H1 (cell line): ENCODE results near the gene TGFBR2. TPM values are rescaled to one million over a fixed set of nuclear protein-coding genes. Genes with fewer than 3 reads are reported as not detected.

Experiments used
- CTCF ChIA-PET: fragments of 300-600 bp; sonication (Branson Sonifier 250); formaldehyde crosslinking; loops from one replicate; lab custom pipeline; 2021; ENCODE audit not compliant: partially characterized antibody; lab: Charles Lee
- POLR2A ChIA-PET: fragments of 300-600 bp; sonication (Branson Sonifier 250); formaldehyde crosslinking; loops from one replicate; lab custom pipeline; 2021; ENCODE audit warnings: inconsistent platforms; ENCODE audit not compliant: partially characterized antibody; lab: Charles Lee
- DNase-seq, 2 experiments: peaks; one replicate each; pipeline versions ENCODE4 v3.0.0 to v3.0.0-alpha.2; 2010 to 2022; ENCODE audit warnings: low spot score in 2 of 2, low read depth in 1 of 2, mixed read lengths in 1 of 2
- FAIRE-seq: peaks from 2 replicates; lab custom pipeline; 2011; peaks lifted over from hg19 to GRCh38; lab: Jason Lieb, UNC
- H2AFZ ChIP-seq: 2 replicates; pipeline ENCODE4 v1.8.1; 2012; ENCODE audit warnings: low read length, inconsistent platforms
- H2AK5ac ChIP-seq: 2 replicates; pipeline ENCODE4 v1.6.1; 2013; ENCODE audit warnings: low read depth, low read length
- H2BK120ac ChIP-seq: replicated peaks from 2 replicates; pipeline ENCODE3; 2013; ENCODE audit warnings: low read depth, low read length, inconsistent platforms
- H2BK12ac ChIP-seq: 2 replicates; pipeline ENCODE4 v1.6.1; 2013; ENCODE audit warnings: low read depth, low read length
- H2BK15ac ChIP-seq: 2 replicates; pipeline ENCODE4 v1.6.1; 2013; ENCODE audit warnings: low read length
- H2BK20ac ChIP-seq: 2 replicates; pipeline ENCODE4 v1.6.1; 2013; ENCODE audit warnings: low read length
- H2BK5ac ChIP-seq: 2 replicates; pipeline ENCODE4 v1.6.1; 2013; ENCODE audit warnings: low read depth, low read length
- H3K14ac ChIP-seq: 2 replicates; pipeline ENCODE4 v1.6.1; 2013; ENCODE audit warnings: inconsistent platforms; ENCODE audit not compliant: insufficient read length
- H3K18ac ChIP-seq: 2 replicates; pipeline ENCODE4 v1.6.1; 2013; ENCODE audit warnings: low read length; ENCODE audit errors: extremely low read depth
- H3K23ac ChIP-seq: 2 replicates; pipeline ENCODE4 v1.6.1; 2013; ENCODE audit warnings: inconsistent platforms; ENCODE audit not compliant: insufficient read length
- H3K23me2 ChIP-seq: 2 replicates; pipeline ENCODE4 v1.6.1; 2013; ENCODE audit warnings: low read depth, low read length
- H3K27ac ChIP-seq: 2 replicates; pipeline ENCODE4 v1.6.1; 2011; ENCODE audit warnings: low read depth, low read length, inconsistent platforms
- H3K27me3 ChIP-seq, 4 experiments: replicated peaks in 1 of 4; 1 replicate in 1 of 4; 2 replicates in 3 of 4; pipeline versions ENCODE4 v1.6.1 to v1.8.1; 2011 to 2013; ENCODE audit warnings: low read length in 3 of 4, mild to moderate bottlenecking in 3 of 4, inconsistent platforms in 2 of 4, mixed read lengths in 2 of 4, moderate library complexity in 1 of 4; ENCODE audit not compliant: control insufficient read depth in 3 of 4, insufficient read depth in 3 of 4; ENCODE audit errors: extremely low read depth in 1 of 4
- H3K36me3 ChIP-seq, 4 experiments: 2 replicates each; pipeline versions ENCODE4 v1.6.1 to v1.8.1; 2011 to 2013; ENCODE audit warnings: mild to moderate bottlenecking in 4 of 4, low read length in 3 of 4, moderate library complexity in 2 of 4, control low read depth in 1 of 4, inconsistent platforms in 1 of 4; ENCODE audit not compliant: insufficient read depth in 4 of 4, control insufficient read depth in 2 of 4
- H3K4ac ChIP-seq: replicated peaks from 2 replicates; pipeline ENCODE3; 2013; ENCODE audit warnings: low read length, low read depth, mixed read lengths, inconsistent platforms; ENCODE audit not compliant: insufficient read length
- H3K4me1 ChIP-seq, 4 experiments: replicated peaks in 1 of 4; 1 replicate in 1 of 4; 2 replicates in 3 of 4; pipeline versions ENCODE4 v1.6.1 to v1.8.1; 2011 to 2013; ENCODE audit warnings: low read length in 3 of 4, inconsistent platforms in 2 of 4, mixed read lengths in 1 of 4; ENCODE audit not compliant: insufficient read depth in 4 of 4, control insufficient read depth in 3 of 4
- H3K4me2 ChIP-seq, 2 experiments: 2 replicates each; pipeline versions ENCODE4 v1.6.1 to v1.8.1; 2011 to 2013; ENCODE audit warnings: low read depth in 2 of 2, low read length in 2 of 2, control low read depth in 1 of 2, inconsistent platforms in 1 of 2, mild to moderate bottlenecking in 1 of 2; ENCODE audit not compliant: insufficient read depth in 1 of 2
- H3K4me3 ChIP-seq, 4 experiments: fragments of 200-600, 300-600 bp in 1 of 4; sonication (generic), shearing (Covaris generic), sonication (Bioruptor Twin) in 1 of 4; 2 replicates each; pipeline versions ENCODE4 v1.5.1 to v1.8.1; 2011 to 2016; ENCODE audit warnings: low read length in 4 of 4, low read depth in 3 of 4, control low read depth in 2 of 4, inconsistent platforms in 2 of 4, mild to moderate bottlenecking in 2 of 4, mixed read lengths in 1 of 4, moderate library complexity in 1 of 4; ENCODE audit not compliant: insufficient read depth in 2 of 4; ENCODE audit errors: extremely low read depth in 1 of 4
- H3K56ac ChIP-seq: replicated peaks from 2 replicates; pipeline ENCODE3; 2013; ENCODE audit warnings: low read depth, mild to moderate bottlenecking, mixed read lengths, low read length, inconsistent platforms; ENCODE audit not compliant: insufficient read length
- H3K79me1 ChIP-seq: 2 replicates; pipeline ENCODE4 v1.6.1; 2013; ENCODE audit warnings: low read depth, low read length, control low read depth
- H3K79me2 ChIP-seq, 2 experiments: 2 replicates each; pipeline versions ENCODE4 v1.6.1 to v1.8.1; 2012 to 2013; ENCODE audit warnings: low read length in 2 of 2, mild to moderate bottlenecking in 2 of 2, inconsistent platforms in 1 of 2; ENCODE audit not compliant: insufficient read depth in 2 of 2, control insufficient read depth in 1 of 2
- H3K9ac ChIP-seq, 4 experiments: replicated peaks in 1 of 4; 1 replicate in 1 of 4; 2 replicates in 3 of 4; pipeline versions ENCODE4 v1.6.1 to v1.8.1; 2011 to 2013; ENCODE audit warnings: low read depth in 3 of 4, low read length in 3 of 4, control low read depth in 2 of 4, mild to moderate bottlenecking in 2 of 4, moderate library complexity in 2 of 4, inconsistent platforms in 1 of 4; ENCODE audit errors: extremely low read depth in 1 of 4
- H3K9me3 ChIP-seq, 2 experiments: 2 replicates each; pipeline versions ENCODE4 v1.6.1 to v1.8.1; 2012 to 2013; ENCODE audit warnings: mild to moderate bottlenecking in 2 of 2, moderate library complexity in 2 of 2, control low read depth in 1 of 2, inconsistent platforms in 1 of 2, low read depth in 1 of 2, low read length in 1 of 2, mixed read lengths in 1 of 2; ENCODE audit not compliant: insufficient read depth in 2 of 2
- H4K20me1 ChIP-seq, 2 experiments: replicated peaks in 1 of 2; 2 replicates each; pipeline versions ENCODE3 to v1.8.1; 2011 to 2013; ENCODE audit warnings: inconsistent platforms in 2 of 2, low read length in 2 of 2, mild to moderate bottlenecking in 1 of 2; ENCODE audit not compliant: insufficient read depth in 2 of 2, control insufficient read depth in 1 of 2
- H4K5ac ChIP-seq: 2 replicates; pipeline ENCODE4 v1.6.1; 2013; ENCODE audit warnings: low read length, low read depth, mixed read lengths, inconsistent platforms; ENCODE audit not compliant: insufficient read length
- H4K8ac ChIP-seq: 2 replicates; pipeline ENCODE4 v1.8.0; 2013; ENCODE audit warnings: mild to moderate bottlenecking, moderate library complexity, low read length, inconsistent platforms; ENCODE audit not compliant: insufficient read depth; ENCODE audit errors: extremely low read depth
- H4K91ac ChIP-seq: replicated peaks from 2 replicates; pipeline ENCODE3; 2013; ENCODE audit warnings: low read length, mixed read lengths, inconsistent platforms; ENCODE audit not compliant: insufficient read length
- BCL11A ChIP-seq, 2 experiments: IDR thresholded peaks; one replicate each; pipeline ENCODE4 v1.6.1; 2011; ENCODE audit warnings: low read depth in 2 of 2, low read length in 2 of 2, mild to moderate bottlenecking in 2 of 2
- BRCA1 ChIP-seq: IDR thresholded peaks from 2 replicates; pipeline ENCODE4 v1.6.1; 2012; ENCODE audit warnings: low read depth, low read length, improper control_type of control experiment
- FOSL1 ChIP-seq: IDR thresholded peaks from 2 replicates; pipeline ENCODE4 v1.6.1; 2011; ENCODE audit warnings: mild to moderate bottlenecking, low read depth, low read length, moderate library complexity; ENCODE audit not compliant: insufficient read depth
- GABPA ChIP-seq: IDR thresholded peaks from 2 replicates; pipeline ENCODE4 v1.6.1; 2011; ENCODE audit warnings: mild to moderate bottlenecking, low read length, moderate library complexity, borderline replicate concordance; ENCODE audit not compliant: insufficient read depth
- HDAC2 ChIP-seq, 2 experiments: fragments of 300-600 bp in 1 of 2; sonication (generic) in 1 of 2; IDR thresholded peaks; 2 replicates each; pipeline ENCODE4 v1.6.1; 2011 to 2012; ENCODE audit warnings: low read depth in 2 of 2, low read length in 2 of 2, mild to moderate bottlenecking in 2 of 2, moderate library complexity in 2 of 2, borderline replicate concordance in 1 of 2, inconsistent platforms in 1 of 2
- NANOG ChIP-seq: IDR thresholded peaks from 2 replicates; pipeline ENCODE4 v1.6.1; 2011; ENCODE audit warnings: low read length, low read depth, mild to moderate bottlenecking, inconsistent platforms; ENCODE audit not compliant: insufficient read depth, poor library complexity, severe bottlenecking
- RBBP5 ChIP-seq: IDR thresholded peaks from 2 replicates; pipeline ENCODE4 v1.7.1; 2012; ENCODE audit warnings: low read depth, mild to moderate bottlenecking, inconsistent platforms, low read length, moderate library complexity, borderline replicate concordance
- RFX5 ChIP-seq: IDR thresholded peaks from 2 replicates; pipeline ENCODE4 v1.6.1; 2011; ENCODE audit warnings: low read depth, low read length, improper control_type of control experiment, borderline replicate concordance
- SIN3A ChIP-seq, 2 experiments: IDR thresholded peaks in 1 of 2; conservative IDR thresholded peaks in 1 of 2; 2 replicates each; pipeline ENCODE4 v1.6.1; 2011 to 2012; ENCODE audit warnings: low read length in 2 of 2, improper control_type of control experiment in 1 of 2, low read depth in 1 of 2, mild to moderate bottlenecking in 1 of 2
- TBP ChIP-seq: IDR thresholded peaks from 2 replicates; pipeline ENCODE4 v1.6.1; 2011; ENCODE audit warnings: low read depth, low read length, improper control_type of control experiment
- YY1 ChIP-seq: IDR thresholded peaks from 2 replicates; pipeline ENCODE4 v1.6.1; 2011; ENCODE audit warnings: low read depth, mild to moderate bottlenecking, low read length
- WGBS, 2 experiments: shearing (Covaris generic) in 1 of 2; methylation state at CpG; one replicate each; pipeline versions ENCODE4 v1.1.6 to v1.1.7; 2013 to 2015; ENCODE audit warnings: low lambda C conversion rate in 2 of 2, mixed read lengths in 2 of 2, inconsistent platforms in 1 of 2, low coverage in 1 of 2, missing lambda C conversion rate in 1 of 2; ENCODE audit not compliant: insufficient replicate concordance in 2 of 2, insufficient coverage in 1 of 2, insufficient read length in 1 of 2; ENCODE audit errors: extremely low coverage in 1 of 2, missing lambda C conversion rate in 1 of 2; 5-methylcytosine and 5-hydroxymethylcytosine counted together
- polyA plus RNA-seq, 7 experiments: library from polyadenylated mRNA; depleted of rRNA in 3 of 7; stranded (reverse) in 5 of 7; unstranded in 2 of 7; fragments of >200 nt in 5 of 7; fragments of 200-250 nt in 2 of 7; gene quantifications; 1 replicate in 5 of 7; 2 replicates in 1 of 7; 4 replicates in 1 of 7; pipeline versions ENCODE4 v1.2.1 to v1.2.3, GENCODE V29; 2011 to 2013; ENCODE audit warnings: missing spikeins in 2 of 7, mixed read lengths in 2 of 7
- total RNA-seq: library from RNA; stranded (reverse); fragmentation: NEBNext Ultra II Directional; extraction: Animal tissue kit (Norgen Biotek cat#: 25700); gene quantifications from 2 replicates; pipeline ENCODE4 v1.2.1, GENCODE V29; 2021

Gene TGFBR2
- total and polyA plus RNA-seq, 2 of the 8 experiments (the other 6 are each of a cell fraction or from before 2014, with no cell fraction given): 4.2 to 7.4 TPM

DNA sequence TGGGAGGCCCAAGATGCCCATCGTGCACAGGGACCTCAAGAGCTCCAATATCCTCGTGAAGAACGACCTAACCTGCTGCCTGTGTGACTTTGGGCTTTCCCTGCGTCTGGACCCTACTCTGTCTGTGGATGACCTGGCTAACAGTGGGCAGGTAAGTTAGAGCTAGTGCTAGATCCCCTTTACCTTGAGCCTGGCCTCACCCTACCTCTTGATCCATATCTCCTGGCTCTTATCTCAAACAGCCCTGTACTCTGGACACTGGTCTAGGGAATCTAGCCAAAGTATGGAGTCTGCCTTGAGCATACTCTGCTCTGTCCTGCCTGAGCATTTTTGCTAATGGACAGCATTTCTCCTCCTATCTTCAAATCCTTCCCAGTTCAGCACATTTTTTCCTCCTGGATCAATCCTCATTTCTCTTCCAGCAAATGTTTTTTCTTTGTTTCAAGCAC lies 65.9 kb downstream of the TGFBR2 start:
- Histone ChIP-seq H3K9me3 (no peaks in the 10 kb centered on the region), H3K23me2 (no peaks in the 10 kb centered on the region), H3K18ac (no peak overlapping the region), H3K56ac (no peak overlapping the region), H3K4ac (no peak overlapping the region), H2BK12ac (no peak overlapping the region), H2AK5ac (no peak overlapping the region), H3K4me2 (no peak overlapping the region), H2AFZ (no peak overlapping the region), H3K23ac (no peak overlapping the region), H3K4me1 (peaks cover 0 to 2% (median 0%) of the 10 kb centered on the region in 4 experiments; a peak in 1 of 7 replicates), H3K79me1 (no peaks in the 10 kb centered on the region), H2BK5ac (no peak overlapping the region), H3K79me2 (no peaks in the 10 kb centered on the region), H3K27ac (no peak overlapping the region), H3K27me3 (no peaks in the 10 kb centered on the region), H4K5ac (no peak overlapping the region), H4K8ac (no peak overlapping the region), H3K9ac (no peak overlapping the region), H2BK120ac (no peak overlapping the region), H3K14ac (no peak overlapping the region), H4K91ac (no peak overlapping the region), H3K4me3 (no peak overlapping the region), H3K36me3 (peaks cover 7 to 21% (median 15%) of the 10 kb centered on the region in 4 experiments), H4K20me1 (peaks cover 0 to 2% of the 10 kb centered on the region in 2 experiments), H2BK20ac (no peak overlapping the region), H2BK15ac (no peak overlapping the region)
- DNase-seq (no peak), FAIRE-seq (no peak)
- ChIA-PET POLR2A (no interaction called here), CTCF (interaction anchor here (0.6 to 1.3 kb wide), 3 partner anchors 153 to 660 kb away, joined by 3 to 4 read pairs (median 3); no protein-coding TSS in a partner anchor)
- TF ChIP-seq BCL11A (IDR thresholded peaks at IDR 0.05; ENCODE audit: low read depth in 2 of 2, low read length in 2 of 2) (no peak), RBBP5 (no peak), GABPA (no peak), NANOG (no peak), TBP (no peak), HDAC2 (IDR thresholded peaks at IDR 0.05; ENCODE audit: borderline replicate concordance in 1 of 2, low read depth in 2 of 2, low read length in 2 of 2) (no peak), BRCA1 (no peak), FOSL1 (no peak), SIN3A (conservative IDR thresholded peaks at IDR 0.05 in 1 of 2, IDR thresholded peaks at IDR 0.05 in 1 of 2; ENCODE audit: low read depth in 1 of 2, low read length in 2 of 2) (no peak), YY1 (no peak), RFX5 (no peak)
- WGBS, 2 experiments: 94% methylated on average over 4 of the region's 4 CpGs; no CpG with 5 or more reads in 1 of the 2 experiments
